IPS-18c (cell line): ENCODE measurements around the gene RAB34.
"Not testable (repeated sequence)": the region's sequence is repeated elsewhere in the genome, so short reads cannot be mapped to it uniquely, and the experiment has no call there.

Source experiments
- H3K4me3 ChIP-seq: 2 replicates; pipeline ENCODE4 v1.7.0; 2013; ENCODE audit warnings: low read depth, mild to moderate bottlenecking, low read length, moderate library complexity; ENCODE audit not compliant: insufficient read depth
- H3K9me3 ChIP-seq: one replicate; pipeline ENCODE4 v1.6.1; 2013; ENCODE audit warnings: mild to moderate bottlenecking, low read length, moderate library complexity; ENCODE audit not compliant: control insufficient read depth, insufficient read depth

The RAB34 gene

GRCh38 chr17:28720997-28721329 lies 3.3 kb upstream of the RAB34 start:
- H3K4me3 ChIP-seq: peak overlapping the region; percentile 95
- H3K9me3 ChIP-seq: not testable (repeated sequence)

- Histone ChIP-seq H3K9me3 (no peaks in the 10 kb centered on the region), H3K4me3 (peak overlapping the region; percentile 95)
Observed at GRCh38 chr17:28720247-28720996, 2.8 kb upstream of the RAB34 start.

GRCh38 chr17:28719021-28719433 lies 1.4 kb upstream of the RAB34 start:
- H3K9me3 ChIP-seq: no peaks in the 10 kb centered on the region
- peak overlapping the region; percentile 42 for H3K4me3 ChIP-seq

- Histone ChIP-seq H3K9me3 (no peaks in the 10 kb centered on the region), H3K4me3 (peak overlapping the region; percentile 50)
Observed at GRCh38 chr17:28718333-28719020, 809 bp upstream of the RAB34 start.

- H3K4me3 ChIP-seq: peak overlapping the region; percentile 86
Observed at GRCh38 chr17:28716740-28717577, 709 bp downstream of the RAB34 start.

GRCh38 chr17:28715217-28715616 lies 2.5 kb downstream of the RAB34 start:
- H3K4me3 ChIP-seq: no peak overlapping the region
- no peaks in the 10 kb centered on the region for H3K9me3 ChIP-seq

More at GRCh38 chr17:28716740-28717577, 709 bp downstream of the RAB34 start:
- H3K9me3 ChIP-seq: no peaks in the 10 kb centered on the region

- Histone ChIP-seq H3K9me3 (no peaks in the 10 kb centered on the region), H3K4me3 (no peak overlapping the region)
Observed at GRCh38 chr17:28714281-28714680, 3.4 kb downstream of the RAB34 start.

GRCh38 chr17:28712705-28713415 lies 4.8 kb downstream of the RAB34 start:
- H3K4me3 ChIP-seq: peak overlapping the region; percentile 64; the same call in 1 of the 2 replicates

GRCh38 chr17:28712032-28712704 lies 5.5 kb downstream of the RAB34 start:
- no peaks in the 10 kb centered on the region for H3K9me3 ChIP-seq
- H3K4me3 ChIP-seq: peak overlapping the region; percentile 64

More at GRCh38 chr17:28712705-28713415, 4.8 kb downstream of the RAB34 start:
- H3K9me3 ChIP-seq: no peaks in the 10 kb centered on the region

GRCh38 chr17:28711723-28712031 lies 6.0 kb downstream of the RAB34 start, which contains the start of gene PROCA1:
Gene PROCA1 (minus strand): TSS chr17:28711888. CDS start chr17:28711660, 228 bp downstream.
- no peaks in the 10 kb centered on the region for H3K9me3 ChIP-seq
- peak within 1 kb of the TSS; percentile 92 for H3K4me3 ChIP-seq

GRCh38 chr17:28710861-28711722 lies 6.6 kb downstream of the RAB34 start:
- Histone ChIP-seq H3K4me3 (peak overlapping the region; percentile 92), H3K9me3 (no peaks in the 10 kb centered on the region)

GRCh38 chr17:28707339-28707720 lies 10.3 kb downstream of the RAB34 start:
- H3K4me3 ChIP-seq: no peak overlapping the region
- no peaks in the 10 kb centered on the region for H3K9me3 ChIP-seq

GRCh38 chr17:28706471-28707338 lies 11.0 kb downstream of the RAB34 start:
- H3K9me3 ChIP-seq: no peaks in the 10 kb centered on the region
- no peak overlapping the region; the same call in 1 of the 2 replicates for H3K4me3 ChIP-seq

GRCh38 chr17:28705728-28706334 lies 11.8 kb downstream of the RAB34 start:
- H3K4me3 ChIP-seq: no peak overlapping the region
- H3K9me3 ChIP-seq: no peaks in the 10 kb centered on the region
